WTC11 (cell line): ENCODE data around the gene CYP24A1.

Experiments
- NR3C1 ChIP-seq: sonication (generic); formaldehyde crosslinking; conservative IDR thresholded peaks from 2 replicates; pipeline ENCODE4 v1.8.1; 2023; ENCODE audit warnings: low read depth, mild to moderate bottlenecking, missing genetic modification reagents
- SP1 ChIP-seq: sonication (generic); formaldehyde crosslinking; conservative IDR thresholded peaks from 2 replicates; pipeline ENCODE4 v1.8.1; 2022; ENCODE audit warnings: missing genetic modification reagents

DNA sequence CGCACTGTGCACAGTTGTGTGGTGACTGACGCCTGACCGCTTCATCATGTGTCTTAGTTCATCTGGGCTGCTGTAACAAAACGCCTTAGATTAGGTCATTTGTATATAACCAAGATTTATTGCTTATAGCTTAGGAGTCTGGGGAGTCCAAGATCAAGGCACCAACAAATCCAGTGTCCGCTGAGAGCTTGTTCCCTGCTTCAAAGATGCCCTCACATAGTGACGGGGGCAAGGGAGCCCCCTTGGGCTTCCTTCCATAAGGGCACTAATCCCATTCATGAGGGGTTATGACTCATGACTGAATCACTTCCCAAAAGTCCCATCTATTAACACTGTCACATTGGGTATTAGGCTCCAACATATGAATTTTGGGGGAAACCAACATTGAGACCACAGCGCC, 34.6 kb downstream of the CYP24A1 start:
- TF ChIP-seq SP1 (CRISPR knock-in tag) (no peak), NR3C1 (no peak)
